ENCODE measurements around the gene SPARCL1. TPM values are rescaled to one million over a fixed set of nuclear protein-coding genes. Genes with fewer than 3 reads are reported as not detected.

Gene SPARCL1
- total and polyA plus RNA-seq, 4 experiments from 2014 or later, result not detected

GRCh38 chr4:87540146-87541058 is 11.2 kb upstream of the SPARCL1 start:
- no peaks in the 10 kb centered on the region for H3K36me3 Mint-ChIP-seq
- no peaks in the 10 kb centered on the region for H3K27me3 ChIP-seq (ENCODE audit: insufficient read depth, low read length)
- POLR2A ChIA-PET (ENCODE audit: partially characterized antibody), result no interaction called here
- H3K4me3 ChIP-seq (ENCODE audit: low read length in 2 of 2), result no peak overlapping the region
- no peaks in the 10 kb centered on the region for H3K4me1 Mint-ChIP-seq
- peaks cover 0 to 3% of the 10 kb centered on the region in 2 donors for H3K27me3 Mint-ChIP-seq
- no peak overlapping the region for H3K4me3 Mint-ChIP-seq
- intact Hi-C loops (cut with micrococcal nuclease), result no loop called here
- H3K27ac Mint-ChIP-seq, result no peak overlapping the region
- DNase-seq, result no peak
- CTCF ChIA-PET (ENCODE audit: partially characterized antibody), result no interaction called here
- no peaks in the 10 kb centered on the region for H3K36me3 ChIP-seq (ENCODE audit: insufficient read depth, low read length)
- H3K27ac ChIP-seq (ENCODE audit: low read depth, low read length), result no peak overlapping the region
- no peaks in the 10 kb centered on the region for H3K9me3 ChIP-seq (ENCODE audit: control insufficient read depth in 1 of 2, low read length in 2 of 2)
- H3K4me1 ChIP-seq (ENCODE audit: insufficient read depth, low read length), result no peaks in the 10 kb centered on the region
- peaks cover 0 to 3% (median 0%) of the 10 kb centered on the region in 8 donors for H3K9me3 Mint-ChIP-seq

- intact Hi-C loops (cut with micrococcal nuclease), result no loop called here
- H3K36me3 ChIP-seq (ENCODE audit: insufficient read depth, low read length), result no peaks in the 10 kb centered on the region
- H3K4me1 ChIP-seq (ENCODE audit: insufficient read depth, low read length), result no peaks in the 10 kb centered on the region
- Mint-ChIP-seq H3K9me3 (peaks cover 0 to 3% (median 0%) of the 10 kb centered on the region in 8 donors), H3K4me3 (no peak overlapping the region), H3K27ac (no peak overlapping the region), H3K27me3 (peaks cover 0 to 6% of the 10 kb centered on the region in 2 donors), H3K36me3 (no peaks in the 10 kb centered on the region), H3K4me1 (no peaks in the 10 kb centered on the region)
- no peak overlapping the region for H3K27ac ChIP-seq (ENCODE audit: low read depth, low read length)
- ChIA-PET POLR2A (ENCODE audit: partially characterized antibody) (no interaction called here), CTCF (ENCODE audit: partially characterized antibody) (no interaction called here)
- no peaks in the 10 kb centered on the region for H3K9me3 ChIP-seq (ENCODE audit: control insufficient read depth in 1 of 2, low read length in 2 of 2)
- H3K27me3 ChIP-seq (ENCODE audit: insufficient read depth, low read length), result no peaks in the 10 kb centered on the region
- no peak for DNase-seq
- no peak overlapping the region for H3K4me3 ChIP-seq (ENCODE audit: low read length in 2 of 2)
Measured at GRCh38 chr4:87532907-87533306, 3.7 kb upstream of the SPARCL1 start.

GRCh38 chr4:87532109-87532508 is 2.9 kb upstream of the SPARCL1 start:
- intact Hi-C loops (cut with micrococcal nuclease), result no loop called here
- no peaks in the 10 kb centered on the region for H3K36me3 ChIP-seq (ENCODE audit: insufficient read depth, low read length)
- Mint-ChIP-seq H3K27me3 (peaks cover 0 to 6% of the 10 kb centered on the region in 2 donors), H3K4me3 (no peak overlapping the region), H3K4me1 (no peaks in the 10 kb centered on the region), H3K36me3 (no peaks in the 10 kb centered on the region), H3K9me3 (peaks cover 0 to 1% (median 0%) of the 10 kb centered on the region in 8 donors), H3K27ac (no peak overlapping the region)
- no peak overlapping the region for H3K27ac ChIP-seq (ENCODE audit: low read depth, low read length)
- ChIA-PET CTCF (ENCODE audit: partially characterized antibody) (no interaction called here), POLR2A (ENCODE audit: partially characterized antibody) (no interaction called here)
- DNase-seq, result no peak
- no peaks in the 10 kb centered on the region for H3K27me3 ChIP-seq (ENCODE audit: insufficient read depth, low read length)
- no peaks in the 10 kb centered on the region for H3K9me3 ChIP-seq (ENCODE audit: control insufficient read depth in 1 of 2, low read length in 2 of 2)
- H3K4me1 ChIP-seq (ENCODE audit: insufficient read depth, low read length), result no peaks in the 10 kb centered on the region
- H3K4me3 ChIP-seq (ENCODE audit: low read length in 2 of 2), result no peak overlapping the region

GRCh38 chr4:87531621-87532020 is 2.4 kb upstream of the SPARCL1 start:
- DNase-seq, result no peak
- Mint-ChIP-seq H3K4me1 (no peaks in the 10 kb centered on the region), H3K27ac (no peak overlapping the region), H3K9me3 (no peaks in the 10 kb centered on the region), H3K27me3 (peaks cover 0 to 6% of the 10 kb centered on the region in 2 donors), H3K36me3 (no peaks in the 10 kb centered on the region), H3K4me3 (no peak overlapping the region)
- no peaks in the 10 kb centered on the region for H3K4me1 ChIP-seq (ENCODE audit: insufficient read depth, low read length)
- H3K9me3 ChIP-seq (ENCODE audit: control insufficient read depth in 1 of 2, low read length in 2 of 2), result no peaks in the 10 kb centered on the region
- ChIA-PET CTCF (ENCODE audit: partially characterized antibody) (no interaction called here), POLR2A (ENCODE audit: partially characterized antibody) (no interaction called here)
- H3K27ac ChIP-seq (ENCODE audit: low read depth, low read length), result no peak overlapping the region
- intact Hi-C loops (cut with micrococcal nuclease), result no loop called here
- H3K4me3 ChIP-seq (ENCODE audit: low read length in 2 of 2), result no peak overlapping the region
- H3K27me3 ChIP-seq (ENCODE audit: insufficient read depth, low read length), result no peaks in the 10 kb centered on the region
- no peaks in the 10 kb centered on the region for H3K36me3 ChIP-seq (ENCODE audit: insufficient read depth, low read length)

GRCh38 chr4:87530868-87531267 is 1.7 kb upstream of the SPARCL1 start:
- Mint-ChIP-seq H3K9me3 (peaks cover 0 to under 1% (median 0%) of the 10 kb centered on the region in 8 donors), H3K36me3 (no peaks in the 10 kb centered on the region), H3K27me3 (peaks cover 0 to 6% of the 10 kb centered on the region in 2 donors), H3K4me3 (no peak overlapping the region), H3K27ac (no peak overlapping the region), H3K4me1 (no peaks in the 10 kb centered on the region)
- H3K36me3 ChIP-seq (ENCODE audit: insufficient read depth, low read length), result no peaks in the 10 kb centered on the region
- POLR2A ChIA-PET (ENCODE audit: partially characterized antibody), result no interaction called here
- no peaks in the 10 kb centered on the region for H3K27me3 ChIP-seq (ENCODE audit: insufficient read depth, low read length)
- no peaks in the 10 kb centered on the region for H3K9me3 ChIP-seq (ENCODE audit: control insufficient read depth in 1 of 2, low read length in 2 of 2)
- intact Hi-C loops (cut with micrococcal nuclease), result no loop called here
- CTCF ChIA-PET (ENCODE audit: partially characterized antibody), result no interaction called here
- H3K27ac ChIP-seq (ENCODE audit: low read depth, low read length), result no peak overlapping the region
- no peak for DNase-seq
- H3K4me1 ChIP-seq (ENCODE audit: insufficient read depth, low read length), result no peaks in the 10 kb centered on the region
- H3K4me3 ChIP-seq (ENCODE audit: low read length in 2 of 2), result no peak overlapping the region

- Mint-ChIP-seq H3K27me3 (peaks cover 0 to 6% of the 10 kb centered on the region in 2 donors), H3K4me1 (no peaks in the 10 kb centered on the region), H3K36me3 (no peaks in the 10 kb centered on the region), H3K9me3 (peaks cover 0 to 7% (median under 1%) of the 10 kb centered on the region in 8 donors), H3K27ac (no peak overlapping the region), H3K4me3 (no peak overlapping the region)
- Histone ChIP-seq H3K4me3 (ENCODE audit: low read length in 2 of 2) (no peak overlapping the region), H3K9me3 (ENCODE audit: control insufficient read depth in 1 of 2, low read length in 2 of 2) (no peaks in the 10 kb centered on the region), H3K27me3 (ENCODE audit: insufficient read depth, low read length) (no peaks in the 10 kb centered on the region), H3K27ac (ENCODE audit: low read depth, low read length) (no peak overlapping the region), H3K36me3 (ENCODE audit: insufficient read depth, low read length) (no peaks in the 10 kb centered on the region), H3K4me1 (ENCODE audit: insufficient read depth, low read length) (no peaks in the 10 kb centered on the region)
- CTCF ChIA-PET (ENCODE audit: partially characterized antibody), result no interaction called here
- DNase-seq, result no peak
- POLR2A ChIA-PET (ENCODE audit: partially characterized antibody), result no interaction called here
- intact Hi-C loops (cut with micrococcal nuclease), result no loop called here
Measured at GRCh38 chr4:87530229-87530628, 1.1 kb upstream of the SPARCL1 start.

- Mint-ChIP-seq H3K9me3 (peaks cover 0 to 28% (median 14%) of the 10 kb centered on the region in 8 donors), H3K27ac (no peak overlapping the region), H3K36me3 (no peaks in the 10 kb centered on the region), H3K4me3 (no peak overlapping the region), H3K27me3 (peaks cover 0 to 2% of the 10 kb centered on the region in 2 donors), H3K4me1 (no peaks in the 10 kb centered on the region)
- Histone ChIP-seq H3K4me3 (ENCODE audit: low read length in 2 of 2) (no peak overlapping the region), H3K9me3 (ENCODE audit: control insufficient read depth in 1 of 2, low read length in 2 of 2) (no peaks in the 10 kb centered on the region), H3K27ac (ENCODE audit: low read depth, low read length) (no peak overlapping the region), H3K36me3 (ENCODE audit: insufficient read depth, low read length) (no peaks in the 10 kb centered on the region), H3K27me3 (ENCODE audit: insufficient read depth, low read length) (no peaks in the 10 kb centered on the region), H3K4me1 (ENCODE audit: insufficient read depth, low read length) (no peaks in the 10 kb centered on the region)
- POLR2A ChIA-PET (ENCODE audit: partially characterized antibody), result no interaction called here
- CTCF ChIA-PET (ENCODE audit: partially characterized antibody), result no interaction called here
- DNase-seq, result no peak
- intact Hi-C loops (cut with micrococcal nuclease), result no loop called here
Measured at GRCh38 chr4:87527431-87528220, 1.6 kb downstream of the SPARCL1 start.

Measured in CD4-positive, alpha-beta memory T cell (primary cell).